Parathyroid adenoma (tissue), 2 donors: ENCODE data around the gene INF2.

Experiments
- H2AFZ ChIP-seq: fragments of 300-600 bp; sonication (generic); one replicate; pipeline ENCODE4 v1.7.0; 2017; ENCODE audit warnings: antibody characterized with exemption, mild to moderate bottlenecking
- H3K27ac ChIP-seq: fragments of 300-600 bp; sonication (generic); one replicate; pipeline ENCODE4 v1.7.0; 2017
- H3K27me3 ChIP-seq: fragments of 300-600 bp; sonication (generic); one replicate; pipeline ENCODE4 v1.7.0; 2017; ENCODE audit warnings: low read length; ENCODE audit not compliant: control insufficient read depth, insufficient read depth
- H3K36me3 ChIP-seq: fragments of 300-600 bp; sonication (generic); one replicate; pipeline ENCODE4 v1.7.0; 2017; ENCODE audit warnings: low read length; ENCODE audit not compliant: control insufficient read depth, insufficient read depth
- H3K4me1 ChIP-seq: fragments of 300-600 bp; sonication (generic); one replicate; pipeline ENCODE4 v1.7.0; 2017; ENCODE audit warnings: control low read depth
- H3K4me2 ChIP-seq: fragments of 300-600 bp; sonication (generic); one replicate; pipeline ENCODE4 v1.7.0; 2017; ENCODE audit warnings: low read length
- H3K4me3 ChIP-seq: fragments of 300-600 bp; sonication (generic); one replicate; pipeline ENCODE4 v1.7.0; 2017; ENCODE audit warnings: low read depth, low read length
- H3K79me2 ChIP-seq: fragments of 300-600 bp; sonication (generic); one replicate; pipeline ENCODE4 v1.7.0; 2017; ENCODE audit warnings: control low read depth
- H3K9ac ChIP-seq: fragments of 300-600 bp; sonication (generic); one replicate; pipeline ENCODE4 v1.7.0; 2017; ENCODE audit warnings: mild to moderate bottlenecking
- H3K9me3 ChIP-seq: fragments of 300-600 bp; sonication (generic); one replicate; pipeline ENCODE4 v1.7.0; 2017; ENCODE audit warnings: low read length; ENCODE audit not compliant: control insufficient read depth
- CTCF ChIP-seq: fragments of 300-600 bp; sonication (generic); IDR thresholded peaks from one replicate; pipeline ENCODE4 v1.7.0; 2017; ENCODE audit warnings: antibody characterized with exemption, mild to moderate bottlenecking
- donor health status: primary hyperparathyroidism.

The INF2 gene

GRCh38 chr14:104756477-104757237, 67.2 kb downstream of the INF2 start:
- no peak overlapping the region for H2AFZ ChIP-seq
- no peak for TF ChIP-seq CTCF
- no peaks in the 10 kb centered on the region for H3K36me3 ChIP-seq
- H3K79me2 ChIP-seq = peaks cover 3% of the 10 kb centered on the region
- no peaks in the 10 kb centered on the region for H3K27me3 ChIP-seq
- no peak overlapping the region for H3K4me3 ChIP-seq
- H3K9ac ChIP-seq = no peak overlapping the region
- H3K4me1 ChIP-seq = peaks cover 18% of the 10 kb centered on the region
- no peak overlapping the region for H3K27ac ChIP-seq
- no peak overlapping the region for H3K4me2 ChIP-seq
- H3K9me3 ChIP-seq = no peaks in the 10 kb centered on the region

- no peaks in the 10 kb centered on the region for H3K27me3 ChIP-seq
- H3K4me2 ChIP-seq = no peak overlapping the region
- H3K4me1 ChIP-seq = peaks cover 18% of the 10 kb centered on the region
- no peak overlapping the region for H3K9ac ChIP-seq
- no peak for TF ChIP-seq CTCF
- H2AFZ ChIP-seq = no peak overlapping the region
- no peak overlapping the region for H3K27ac ChIP-seq
- H3K9me3 ChIP-seq = no peaks in the 10 kb centered on the region
- H3K36me3 ChIP-seq = no peaks in the 10 kb centered on the region
- peaks cover 3% of the 10 kb centered on the region for H3K79me2 ChIP-seq
- H3K4me3 ChIP-seq = no peak overlapping the region
Measured at GRCh38 chr14:104757238-104757585, 67.8 kb downstream of the INF2 start.

- no peaks in the 10 kb centered on the region for H3K9me3 ChIP-seq
- no peak overlapping the region for H3K4me2 ChIP-seq
- H3K27ac ChIP-seq = no peak overlapping the region
- H3K4me1 ChIP-seq = peaks cover 18% of the 10 kb centered on the region
- no peaks in the 10 kb centered on the region for H3K36me3 ChIP-seq
- no peak overlapping the region for H3K9ac ChIP-seq
- H3K4me3 ChIP-seq = no peak overlapping the region
- H3K27me3 ChIP-seq = no peaks in the 10 kb centered on the region
- H2AFZ ChIP-seq = no peak overlapping the region
- peaks cover 3% of the 10 kb centered on the region for H3K79me2 ChIP-seq
- TF ChIP-seq CTCF = no peak
Measured at GRCh38 chr14:104757681-104758392, 68.4 kb downstream of the INF2 start.

GRCh38 chr14:104758981-104759969, 69.9 kb downstream of the INF2 start:
- TF ChIP-seq CTCF = no peak
- H2AFZ ChIP-seq = no peak overlapping the region
- H3K4me2 ChIP-seq = no peak overlapping the region
- no peak overlapping the region for H3K9ac ChIP-seq
- no peak overlapping the region for H3K4me3 ChIP-seq
- no peaks in the 10 kb centered on the region for H3K36me3 ChIP-seq
- H3K27ac ChIP-seq = peak overlapping the region; percentile 2
- no peaks in the 10 kb centered on the region for H3K9me3 ChIP-seq
- no peaks in the 10 kb centered on the region for H3K27me3 ChIP-seq
- H3K4me1 ChIP-seq = peaks cover 12% of the 10 kb centered on the region
- peaks cover 3% of the 10 kb centered on the region for H3K79me2 ChIP-seq
